ENCODE measurements around the gene RUNX2. TPM values are rescaled to one million over a fixed set of nuclear protein-coding genes. Genes with fewer than 3 reads are reported as not detected.

RUNX2 gene
- total and polyA plus RNA-seq, 2 of the 8 experiments (the other 6 are each of a cell fraction or from before 2014, with no cell fraction given), result 0.26 to 1.2 TPM

GRCh38 chr6:45527210-45527609 lies 199.1 kb downstream of the RUNX2 start (continued):
- TF ChIP-seq POU5F1 (IDR thresholded peaks at IDR 0.05; ENCODE audit: low read depth, low read length) (no peak), RXRA (IDR thresholded peaks at IDR 0.05; ENCODE audit: insufficient read depth, low read depth, low read length) (no peak), HDAC6 (IDR thresholded peaks at IDR 0.05; ENCODE audit: low read depth, low read length) (no peak), EP300 (IDR thresholded peaks at IDR 0.05; ENCODE audit: borderline replicate concordance in 1 of 2, low read depth in 2 of 2, low read length in 2 of 2) (no peak), ATF2 (IDR thresholded peaks at IDR 0.05; ENCODE audit: low read length) (no peak), ATF3 (IDR thresholded peaks at IDR 0.05; ENCODE audit: insufficient read depth, low read depth, low read length) (no peak), E2F6 (IDR thresholded peaks at IDR 0.05) (no peak), CTBP2 (IDR thresholded peaks at IDR 0.05; ENCODE audit: borderline replicate concordance, insufficient read depth, insufficient read length, low read length) (no peak)

All from H1 (cell line).